GM12878 (cell line): ENCODE measurements around the gene RAD54L2. TPM values are rescaled to one million over a fixed set of nuclear protein-coding genes. Genes with fewer than 3 reads are reported as not detected.

Experiments
- BMI1 ChIP-seq: fragments of 450-650 bp; IDR thresholded peaks from 2 replicates; pipeline ENCODE4 v1.6.1; 2016; ENCODE audit warnings: mild to moderate bottlenecking, moderate library complexity, borderline replicate concordance
- CBFB ChIP-seq: IDR thresholded peaks from 2 replicates; pipeline ENCODE4 v1.6.1; 2016; ENCODE audit warnings: antibody characterized with exemption, low read depth
- CHD1 ChIP-seq: IDR thresholded peaks from 2 replicates; pipeline ENCODE4 v1.6.1; 2012; ENCODE audit warnings: low read depth, low read length, improper control_type of control experiment
- CHD4 ChIP-seq: fragments of 200-600 bp; sonication (generic); IDR thresholded peaks from 2 replicates; pipeline ENCODE4 v1.6.1; 2016; ENCODE audit warnings: mild to moderate bottlenecking
- HDAC2 ChIP-seq: fragments of 200-600 bp; sonication (generic); IDR thresholded peaks from 2 replicates; pipeline ENCODE4 v1.6.1; 2017
- IKZF1 ChIP-seq: fragments of 450-650 bp; conservative IDR thresholded peaks from 2 replicates; pipeline ENCODE4 v1.6.1; 2017; ENCODE audit warnings: antibody characterized with exemption, mild to moderate bottlenecking
- MTA3 ChIP-seq: IDR thresholded peaks from 2 replicates; pipeline ENCODE4 v1.6.1; 2012; ENCODE audit warnings: low read length, inconsistent platforms, borderline replicate concordance
- MXI1 ChIP-seq: fragments of 150-350 bp; IDR thresholded peaks from 2 replicates; pipeline ENCODE4 v1.6.1; 2011; ENCODE audit warnings: low read depth, mild to moderate bottlenecking, inconsistent platforms, low read length, improper control_type of control experiment
- NFYA ChIP-seq: IDR thresholded peaks from 2 replicates; pipeline ENCODE4 v1.6.1; 2011; ENCODE audit warnings: low read depth, mild to moderate bottlenecking, low read length, improper control_type of control experiment, borderline replicate concordance
- PML ChIP-seq: IDR thresholded peaks from 2 replicates; pipeline ENCODE4 v1.6.1; 2012; ENCODE audit warnings: low read length, inconsistent platforms
- TBL1XR1 ChIP-seq: IDR thresholded peaks from 2 replicates; pipeline ENCODE4 v1.6.1; 2012; ENCODE audit warnings: low read depth, low read length, improper control_type of control experiment
- WRNIP1 ChIP-seq: IDR thresholded peaks from 2 replicates; pipeline ENCODE4 v1.6.1; 2011; ENCODE audit warnings: low read depth, low read length, improper control_type of control experiment, borderline replicate concordance
- YY1 ChIP-seq: IDR thresholded peaks from 2 replicates; pipeline ENCODE4 v1.6.1; 2011; ENCODE audit warnings: low read depth, mild to moderate bottlenecking, low read length
- polyA plus RNA-seq, 11 experiments: library from polyadenylated mRNA; depleted of rRNA in 4 of 11; unstranded in 6 of 11; stranded (reverse) in 5 of 11; fragments of >200 nt; fragmentation: Nextera tagmentation in 4 of 11; fragmentation: Illumina TruSeq in 1 of 11; extraction: Ambion mirVana in 4 of 11; extraction: Trizol in 1 of 11; gene quantifications; 1 replicate in 1 of 11; 2 replicates in 10 of 11; pipeline versions ENCODE4 v1.2.1 to v1.2.3, GENCODE V29; 2011 to 2016; ENCODE audit warnings: inconsistent platforms in 2 of 11, missing spikeins in 2 of 11, low read depth in 1 of 11
- total RNA-seq, 4 experiments: library from RNA; depleted of rRNA in 3 of 4; stranded (reverse); fragments of >200 nt in 3 of 4; fragmentation: Illumina TruSeq in 1 of 4; extraction: Trizol in 1 of 4; gene quantifications; 2 replicates each; pipeline versions ENCODE4 v1.2.1 to v1.2.3, GENCODE V29; 2013 to 2021
- TF ChIP-seq, protein P1 (sequence below): IDR thresholded peaks from 2 replicates; pipeline ENCODE4 v1.6.1; 2012; ENCODE audit warnings: improper control_type of control experiment, low read depth, low read length; ENCODE audit not compliant: insufficient replicate concordance
- TF ChIP-seq, protein P2 (sequence below): fragments of 450-650 bp; formaldehyde crosslinking; IDR thresholded peaks from 2 replicates; pipeline ENCODE4 v1.4.0; 2020; ENCODE audit warnings: mild to moderate bottlenecking, moderate library complexity
- TF ChIP-seq, protein P3 (sequence below): IDR thresholded peaks from 2 replicates; pipeline ENCODE4 v1.6.1; 2011; ENCODE audit warnings: borderline replicate concordance, low read depth, mild to moderate bottlenecking, moderate library complexity, mixed read lengths, low read length; ENCODE audit not compliant: insufficient read depth; ENCODE audit errors: extremely low read length
- TF ChIP-seq, protein P4 (sequence below): IDR thresholded peaks from 2 replicates; pipeline ENCODE4 v1.6.1; 2012; ENCODE audit warnings: low read depth, low read length, improper control_type of control experiment
- TF ChIP-seq, protein P5 (sequence below): IDR thresholded peaks from 2 replicates; pipeline ENCODE4 v1.6.1; 2011; ENCODE audit warnings: borderline replicate concordance, low read depth, mild to moderate bottlenecking, moderate library complexity, low read length; ENCODE audit not compliant: insufficient read depth, poor library complexity, severe bottlenecking

The RAD54L2 gene
- total and polyA plus RNA-seq, 10 of the 15 experiments (the other 5 are each of a cell fraction or from before 2014, with no cell fraction given), result 2.2 to 23.8 (median 11.1) TPM

DNA sequence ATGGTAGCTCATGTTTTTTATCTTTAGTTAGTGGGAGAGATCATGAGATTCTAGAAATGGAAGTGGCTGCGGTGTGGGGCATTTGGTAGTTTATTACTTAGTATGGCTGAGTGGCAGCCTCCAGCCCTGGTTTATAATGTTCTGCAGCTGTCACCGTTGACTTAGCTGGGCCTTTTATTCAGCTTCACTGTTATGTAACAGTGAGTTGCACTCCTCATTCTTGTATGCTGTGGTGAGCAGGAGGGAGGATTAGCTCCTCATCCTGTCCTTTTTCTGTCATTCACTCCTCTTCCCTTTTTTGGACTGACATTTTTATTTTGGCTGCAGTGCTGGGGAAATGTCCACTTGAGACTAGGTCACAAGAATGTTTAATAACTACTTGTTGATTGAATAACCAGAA is 29.5 kb downstream of the RAD54L2 start (continued):
- TF ChIP-seq, protein P1, sequence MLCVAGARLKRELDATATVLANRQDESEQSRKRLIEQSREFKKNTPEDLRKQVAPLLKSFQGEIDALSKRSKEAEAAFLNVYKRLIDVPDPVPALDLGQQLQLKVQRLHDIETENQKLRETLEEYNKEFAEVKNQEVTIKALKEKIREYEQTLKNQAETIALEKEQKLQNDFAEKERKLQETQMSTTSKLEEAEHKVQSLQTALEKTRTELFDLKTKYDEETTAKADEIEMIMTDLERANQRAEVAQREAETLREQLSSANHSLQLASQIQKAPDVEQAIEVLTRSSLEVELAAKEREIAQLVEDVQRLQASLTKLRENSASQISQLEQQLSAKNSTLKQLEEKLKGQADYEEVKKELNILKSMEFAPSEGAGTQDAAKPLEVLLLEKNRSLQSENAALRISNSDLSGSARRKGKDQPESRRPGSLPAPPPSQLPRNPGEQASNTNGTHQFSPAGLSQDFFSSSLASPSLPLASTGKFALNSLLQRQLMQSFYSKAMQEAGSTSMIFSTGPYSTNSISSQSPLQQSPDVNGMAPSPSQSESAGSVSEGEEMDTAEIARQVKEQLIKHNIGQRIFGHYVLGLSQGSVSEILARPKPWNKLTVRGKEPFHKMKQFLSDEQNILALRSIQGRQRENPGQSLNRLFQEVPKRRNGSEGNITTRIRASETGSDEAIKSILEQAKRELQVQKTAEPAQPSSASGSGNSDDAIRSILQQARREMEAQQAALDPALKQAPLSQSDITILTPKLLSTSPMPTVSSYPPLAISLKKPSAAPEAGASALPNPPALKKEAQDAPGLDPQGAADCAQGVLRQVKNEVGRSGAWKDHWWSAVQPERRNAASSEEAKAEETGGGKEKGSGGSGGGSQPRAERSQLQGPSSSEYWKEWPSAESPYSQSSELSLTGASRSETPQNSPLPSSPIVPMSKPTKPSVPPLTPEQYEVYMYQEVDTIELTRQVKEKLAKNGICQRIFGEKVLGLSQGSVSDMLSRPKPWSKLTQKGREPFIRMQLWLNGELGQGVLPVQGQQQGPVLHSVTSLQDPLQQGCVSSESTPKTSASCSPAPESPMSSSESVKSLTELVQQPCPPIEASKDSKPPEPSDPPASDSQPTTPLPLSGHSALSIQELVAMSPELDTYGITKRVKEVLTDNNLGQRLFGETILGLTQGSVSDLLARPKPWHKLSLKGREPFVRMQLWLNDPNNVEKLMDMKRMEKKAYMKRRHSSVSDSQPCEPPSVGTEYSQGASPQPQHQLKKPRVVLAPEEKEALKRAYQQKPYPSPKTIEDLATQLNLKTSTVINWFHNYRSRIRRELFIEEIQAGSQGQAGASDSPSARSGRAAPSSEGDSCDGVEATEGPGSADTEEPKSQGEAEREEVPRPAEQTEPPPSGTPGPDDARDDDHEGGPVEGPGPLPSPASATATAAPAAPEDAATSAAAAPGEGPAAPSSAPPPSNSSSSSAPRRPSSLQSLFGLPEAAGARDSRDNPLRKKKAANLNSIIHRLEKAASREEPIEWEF, result no peak
- TF ChIP-seq BMI1 (no peak), CHD4 (no peak), YY1 (no peak), MTA3 (no peak), PML (no peak), HDAC2 (no peak), NFYA (no peak), CHD1 (no peak), CBFB (no peak), WRNIP1 (no peak), TBL1XR1 (no peak), MXI1 (no peak), IKZF1 (no peak)
- TF ChIP-seq, protein P2, sequence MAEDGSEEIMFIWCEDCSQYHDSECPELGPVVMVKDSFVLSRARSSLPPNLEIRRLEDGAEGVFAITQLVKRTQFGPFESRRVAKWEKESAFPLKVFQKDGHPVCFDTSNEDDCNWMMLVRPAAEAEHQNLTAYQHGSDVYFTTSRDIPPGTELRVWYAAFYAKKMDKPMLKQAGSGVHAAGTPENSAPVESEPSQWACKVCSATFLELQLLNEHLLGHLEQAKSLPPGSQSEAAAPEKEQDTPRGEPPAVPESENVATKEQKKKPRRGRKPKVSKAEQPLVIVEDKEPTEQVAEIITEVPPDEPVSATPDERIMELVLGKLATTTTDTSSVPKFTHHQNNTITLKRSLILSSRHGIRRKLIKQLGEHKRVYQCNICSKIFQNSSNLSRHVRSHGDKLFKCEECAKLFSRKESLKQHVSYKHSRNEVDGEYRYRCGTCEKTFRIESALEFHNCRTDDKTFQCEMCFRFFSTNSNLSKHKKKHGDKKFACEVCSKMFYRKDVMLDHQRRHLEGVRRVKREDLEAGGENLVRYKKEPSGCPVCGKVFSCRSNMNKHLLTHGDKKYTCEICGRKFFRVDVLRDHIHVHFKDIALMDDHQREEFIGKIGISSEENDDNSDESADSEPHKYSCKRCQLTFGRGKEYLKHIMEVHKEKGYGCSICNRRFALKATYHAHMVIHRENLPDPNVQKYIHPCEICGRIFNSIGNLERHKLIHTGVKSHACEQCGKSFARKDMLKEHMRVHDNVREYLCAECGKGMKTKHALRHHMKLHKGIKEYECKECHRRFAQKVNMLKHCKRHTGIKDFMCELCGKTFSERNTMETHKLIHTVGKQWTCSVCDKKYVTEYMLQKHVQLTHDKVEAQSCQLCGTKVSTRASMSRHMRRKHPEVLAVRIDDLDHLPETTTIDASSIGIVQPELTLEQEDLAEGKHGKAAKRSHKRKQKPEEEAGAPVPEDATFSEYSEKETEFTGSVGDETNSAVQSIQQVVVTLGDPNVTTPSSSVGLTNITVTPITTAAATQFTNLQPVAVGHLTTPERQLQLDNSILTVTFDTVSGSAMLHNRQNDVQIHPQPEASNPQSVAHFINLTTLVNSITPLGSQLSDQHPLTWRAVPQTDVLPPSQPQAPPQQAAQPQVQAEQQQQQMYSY (CRISPR knock-in tag), result no peak
- TF ChIP-seq, protein P3, sequence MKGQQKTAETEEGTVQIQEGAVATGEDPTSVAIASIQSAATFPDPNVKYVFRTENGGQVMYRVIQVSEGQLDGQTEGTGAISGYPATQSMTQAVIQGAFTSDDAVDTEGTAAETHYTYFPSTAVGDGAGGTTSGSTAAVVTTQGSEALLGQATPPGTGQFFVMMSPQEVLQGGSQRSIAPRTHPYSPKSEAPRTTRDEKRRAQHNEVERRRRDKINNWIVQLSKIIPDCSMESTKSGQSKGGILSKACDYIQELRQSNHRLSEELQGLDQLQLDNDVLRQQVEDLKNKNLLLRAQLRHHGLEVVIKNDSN, result no peak
- TF ChIP-seq, protein P4, sequence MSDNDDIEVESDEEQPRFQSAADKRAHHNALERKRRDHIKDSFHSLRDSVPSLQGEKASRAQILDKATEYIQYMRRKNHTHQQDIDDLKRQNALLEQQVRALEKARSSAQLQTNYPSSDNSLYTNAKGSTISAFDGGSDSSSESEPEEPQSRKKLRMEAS, result no peak
- TF ChIP-seq, protein P5, sequence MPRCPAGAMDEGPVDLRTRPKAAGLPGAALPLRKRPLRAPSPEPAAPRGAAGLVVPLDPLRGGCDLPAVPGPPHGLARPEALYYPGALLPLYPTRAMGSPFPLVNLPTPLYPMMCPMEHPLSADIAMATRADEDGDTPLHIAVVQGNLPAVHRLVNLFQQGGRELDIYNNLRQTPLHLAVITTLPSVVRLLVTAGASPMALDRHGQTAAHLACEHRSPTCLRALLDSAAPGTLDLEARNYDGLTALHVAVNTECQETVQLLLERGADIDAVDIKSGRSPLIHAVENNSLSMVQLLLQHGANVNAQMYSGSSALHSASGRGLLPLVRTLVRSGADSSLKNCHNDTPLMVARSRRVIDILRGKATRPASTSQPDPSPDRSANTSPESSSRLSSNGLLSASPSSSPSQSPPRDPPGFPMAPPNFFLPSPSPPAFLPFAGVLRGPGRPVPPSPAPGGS, result no peak
